Adrenal gland (tissue), 12 donors: ENCODE data around the gene GAGE10. TPM values are rescaled to one million over a fixed set of nuclear protein-coding genes. Genes with fewer than 3 reads are reported as not detected.

ENCODE experiments used
- DNase-seq, 7 donors: peaks; one replicate each; pipeline ENCODE4 v3.0.0-alpha.2; 2019 to 2020
- H3K27ac ChIP-seq, 5 donors: fragments of 200-600 bp; sonication (generic) in 4 of 5; 1 replicate in 3 of 5; 2 replicates in 2 of 5; pipeline versions ENCODE4 v1.5.1 to v1.8.0; 2016 to 2020; ENCODE audit warnings: mild to moderate bottlenecking in 1 of 5
- H3K27me3 ChIP-seq: fragments of 200-600 bp; 2 replicates; pipeline ENCODE4 v1.8.0; 2021
- H3K36me3 ChIP-seq, 2 donors: fragments of 200-600 bp; replicated peaks in 1 of 2; 1 replicate in 1 of 2; 2 replicates in 1 of 2; pipeline versions ENCODE4 v1.5.1 to v1.8.0; 2018 to 2022
- H3K4me1 ChIP-seq, 2 donors: fragments of 200-600 bp; replicated peaks in 1 of 2; 1 replicate in 1 of 2; 2 replicates in 1 of 2; pipeline versions ENCODE4 v1.5.1 to v1.8.0; 2018 to 2021
- H3K4me3 ChIP-seq, 4 donors: fragments of 200-600 bp; sonication (generic) in 3 of 4; one replicate each; pipeline ENCODE4 v1.5.1; 2016 to 2018
- H3K9me3 ChIP-seq, 3 donors: fragments of 200-600 bp; sonication (generic) in 1 of 3; replicated peaks in 1 of 3; 1 replicate in 2 of 3; 2 replicates in 1 of 3; pipeline versions ENCODE4 v1.5.1 to v1.8.0; 2016 to 2021
- POLR2A ChIP-seq, 2 donors: fragments of 450-650 bp; IDR thresholded peaks; one replicate each; pipeline ENCODE4 v1.6.1; 2017; ENCODE audit warnings: antibody characterized with exemption in 2 of 2, mild to moderate bottlenecking in 2 of 2, moderate library complexity in 1 of 2
- WGBS, 4 donors: extraction: QIAGEN DNeasy Blood & Tissue Kit in 2 of 4; methylation state at CpG; one replicate each; pipeline versions ENCODE4 v1.1.5 to v1.1.7; 2013 to 2017; 5-methylcytosine and 5-hydroxymethylcytosine counted together
- intact Hi-C, 2 donors: fragments of 100-400 bp; cut with DNase I; formaldehyde crosslinking; loops; one replicate each; pipeline versions ENCODE4 v1.14.1 to v1.15.0; 2022 to 2023
- polyA plus RNA-seq, 3 donors: library from polyadenylated mRNA; stranded (reverse); fragments of 200-250 nt in 2 of 3; fragments of 350-450 nt in 1 of 3; fragmentation: Illumina TruSeq in 1 of 3; extraction: RNeasy Lipid Tissue Mini Kit (QIAGEN cat#74804) in 1 of 3; gene quantifications; one replicate each; pipeline ENCODE4 v1.2.3, GENCODE V29; 2013 to 2014
- total RNA-seq, 9 donors: library from RNA; depleted of rRNA in 4 of 9; stranded (reverse); fragments of >200 nt in 4 of 9; fragments of 120-200 nt in 1 of 9; fragmentation: NEBNext Ultra II Directional in 1 of 9; extraction: Animal tissue kit (Norgen Biotek cat#: 25700) in 1 of 9; gene quantifications; one replicate each; pipeline versions ENCODE4 v1.1.0 to v1.2.4, GENCODE V29; 2013 to 2023
- TF ChIP-seq, protein P1 (sequence below), 6 experiments: fragments of 450-650 bp in 4 of 6; fragments of 200-600 bp in 2 of 6; sonication (generic) in 1 of 6; IDR thresholded peaks; 1 replicate in 5 of 6; 2 replicates in 1 of 6; pipeline versions ENCODE4 v1.5.1 to v1.8.0; 2016 to 2021; ENCODE audit warnings: antibody characterized with exemption in 6 of 6, mild to moderate bottlenecking in 2 of 6, moderate library complexity in 1 of 6
- donor health status: healthy with polysubstance abuse.
- donor health status: Bipolar disorder and iron deficiency.
- donor health status: DM: yes; HTN: yes; CAD: no.
- donor health status: DM: no; HTN: no; CAD: no.
- donor health status: DM: no; HTN: no; CAD: no.
- donor health status: DM: yes; HTN: yes; CAD: no.

Gene GAGE10
- total and polyA plus RNA-seq, 12 donors: 0.33 TPM; not detected in 11

DNA sequence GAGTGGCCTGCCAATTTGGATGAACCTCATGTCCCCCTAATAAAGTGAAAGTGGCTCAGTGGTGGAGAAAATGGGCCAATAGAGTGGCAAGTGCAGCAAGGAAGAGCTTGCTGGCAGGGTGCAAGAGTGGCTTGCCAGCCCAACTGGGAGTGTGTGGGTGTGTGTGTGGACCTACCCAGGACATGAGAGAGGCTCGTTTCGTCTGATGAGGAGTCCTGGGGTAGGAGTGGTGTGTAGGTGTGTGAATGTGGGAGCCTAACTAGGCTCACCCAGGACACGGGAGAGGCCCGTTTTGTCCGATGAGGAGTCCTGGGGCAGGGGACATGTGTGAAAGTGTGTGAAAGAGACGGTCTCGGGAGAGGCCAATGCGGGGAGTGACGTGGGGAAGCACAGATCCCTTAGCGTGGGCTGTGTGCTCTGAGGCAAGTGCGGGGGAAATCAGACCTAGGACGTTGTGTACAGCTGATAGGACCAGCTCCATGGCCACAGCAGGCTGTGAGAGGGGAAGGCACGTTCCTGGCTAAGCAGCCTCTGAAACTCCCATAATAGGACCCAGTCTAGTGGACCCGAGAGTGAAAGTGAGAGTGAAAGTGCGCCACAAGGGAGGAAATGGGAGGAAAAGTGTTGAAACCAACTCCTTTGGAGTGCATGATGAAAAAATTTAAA lies 5.3 kb downstream of the GAGE10 start:
- Histone ChIP-seq H3K36me3 (no peaks in the 10 kb centered on the region), H3K27me3 (peaks cover 2% of the 10 kb centered on the region), H3K27ac (peak overlapping the region in 1 of 5 donors; percentile 56), H3K4me1 (peaks cover 5% of the 10 kb centered on the region in 2 donors), H3K9me3 (no peaks in the 10 kb centered on the region), H3K4me3 (peak overlapping the region in 1 of 4 donors; percentile 39)
- peak in 1 of 7 donors; percentile 13 for DNase-seq
- intact Hi-C loops: no loop called here
- 63 to 79% (median 74%) methylated on average over 15 of the region's 15 CpGs for WGBS, 4 donors
- TF ChIP-seq POLR2A (IDR thresholded peaks at IDR 0.05): no peak
- TF ChIP-seq, protein P1, sequence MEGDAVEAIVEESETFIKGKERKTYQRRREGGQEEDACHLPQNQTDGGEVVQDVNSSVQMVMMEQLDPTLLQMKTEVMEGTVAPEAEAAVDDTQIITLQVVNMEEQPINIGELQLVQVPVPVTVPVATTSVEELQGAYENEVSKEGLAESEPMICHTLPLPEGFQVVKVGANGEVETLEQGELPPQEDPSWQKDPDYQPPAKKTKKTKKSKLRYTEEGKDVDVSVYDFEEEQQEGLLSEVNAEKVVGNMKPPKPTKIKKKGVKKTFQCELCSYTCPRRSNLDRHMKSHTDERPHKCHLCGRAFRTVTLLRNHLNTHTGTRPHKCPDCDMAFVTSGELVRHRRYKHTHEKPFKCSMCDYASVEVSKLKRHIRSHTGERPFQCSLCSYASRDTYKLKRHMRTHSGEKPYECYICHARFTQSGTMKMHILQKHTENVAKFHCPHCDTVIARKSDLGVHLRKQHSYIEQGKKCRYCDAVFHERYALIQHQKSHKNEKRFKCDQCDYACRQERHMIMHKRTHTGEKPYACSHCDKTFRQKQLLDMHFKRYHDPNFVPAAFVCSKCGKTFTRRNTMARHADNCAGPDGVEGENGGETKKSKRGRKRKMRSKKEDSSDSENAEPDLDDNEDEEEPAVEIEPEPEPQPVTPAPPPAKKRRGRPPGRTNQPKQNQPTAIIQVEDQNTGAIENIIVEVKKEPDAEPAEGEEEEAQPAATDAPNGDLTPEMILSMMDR (IDR thresholded peaks at IDR 0.05): no peak

DNA sequence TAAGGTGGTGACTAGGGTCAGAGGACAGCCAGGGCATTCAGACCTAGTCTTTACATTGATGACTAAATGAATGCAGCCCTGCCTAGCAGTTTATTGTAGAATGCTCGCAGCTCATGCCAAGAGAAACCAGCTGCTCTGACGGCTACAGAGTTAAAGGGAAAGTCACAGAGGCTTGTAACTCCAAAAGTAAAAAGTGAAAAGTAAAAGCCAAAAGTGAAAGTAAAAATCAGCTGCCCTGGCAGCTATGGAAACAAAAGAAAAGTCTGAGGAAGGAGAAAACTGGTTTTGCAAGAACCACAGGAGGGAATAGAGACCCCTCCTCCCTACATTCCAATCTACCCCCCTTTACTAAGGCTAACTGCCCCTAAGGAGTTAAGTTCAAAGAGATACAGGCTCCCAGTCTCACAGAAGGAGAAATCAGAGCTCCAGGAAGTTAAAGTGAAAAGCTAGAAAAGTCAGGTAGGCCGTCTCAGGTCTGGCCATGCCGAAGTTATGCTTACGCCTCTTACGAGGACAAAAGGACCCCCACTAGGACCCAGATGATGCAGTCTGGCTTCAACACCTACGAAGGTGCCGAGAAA lies 6.0 kb downstream of the GAGE10 start:
- peak overlapping the region in 3 of 5 donors; percentile 32 to 56 (median 37) for H3K27ac ChIP-seq
- peaks cover 5% of the 10 kb centered on the region in 2 donors for H3K4me1 ChIP-seq
- WGBS, 4 donors: 7 to 28% (median 17%) methylated on average over 8 of the region's 8 CpGs
- H3K4me3 ChIP-seq: peak overlapping the region in 2 of 4 donors; percentile 22 to 39
- TF ChIP-seq, protein P1 (IDR thresholded peaks at IDR 0.05): no peak
- TF ChIP-seq POLR2A (IDR thresholded peaks at IDR 0.05): no peak
- H3K9me3 ChIP-seq: no peaks in the 10 kb centered on the region
- H3K27me3 ChIP-seq: peaks cover 2% of the 10 kb centered on the region
- no peaks in the 10 kb centered on the region for H3K36me3 ChIP-seq
- intact Hi-C loops: no loop called here
- no peak for DNase-seq

DNA sequence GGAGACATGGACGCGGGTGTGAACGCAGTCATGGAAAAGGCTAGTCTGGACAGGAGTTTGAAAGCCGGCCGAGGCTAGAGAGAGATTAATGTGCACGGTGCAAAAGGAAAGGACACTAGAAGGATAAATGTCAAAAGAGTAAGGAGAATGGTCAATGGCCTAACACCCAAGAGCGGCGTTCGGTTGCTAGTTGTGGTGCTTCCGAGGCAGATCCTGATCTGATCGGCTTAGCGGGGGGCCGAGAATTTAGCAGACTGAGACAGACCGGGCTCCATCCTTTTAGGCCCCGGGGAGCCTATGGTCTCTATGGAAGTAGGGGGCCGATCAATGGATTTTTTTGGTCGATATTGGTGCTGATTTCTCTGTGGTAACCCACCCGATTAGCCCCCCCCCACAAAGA lies 6.9 kb downstream of the GAGE10 start:
- Histone ChIP-seq H3K27me3 (peaks cover 2% of the 10 kb centered on the region), H3K9me3 (no peaks in the 10 kb centered on the region), H3K36me3 (no peaks in the 10 kb centered on the region), H3K4me1 (peaks cover 5% of the 10 kb centered on the region in 2 donors), H3K27ac (no peak overlapping the region), H3K4me3 (no peak overlapping the region)
- no peak for DNase-seq
- intact Hi-C loops: no loop called here
- WGBS, 4 donors: 78 to 83% (median 79%) methylated on average over 16 to 18 of the region's 18 CpGs
- no peak for TF ChIP-seq POLR2A (IDR thresholded peaks at IDR 0.05)
- TF ChIP-seq, protein P1 (IDR thresholded peaks at IDR 0.05): no peak

DNA sequence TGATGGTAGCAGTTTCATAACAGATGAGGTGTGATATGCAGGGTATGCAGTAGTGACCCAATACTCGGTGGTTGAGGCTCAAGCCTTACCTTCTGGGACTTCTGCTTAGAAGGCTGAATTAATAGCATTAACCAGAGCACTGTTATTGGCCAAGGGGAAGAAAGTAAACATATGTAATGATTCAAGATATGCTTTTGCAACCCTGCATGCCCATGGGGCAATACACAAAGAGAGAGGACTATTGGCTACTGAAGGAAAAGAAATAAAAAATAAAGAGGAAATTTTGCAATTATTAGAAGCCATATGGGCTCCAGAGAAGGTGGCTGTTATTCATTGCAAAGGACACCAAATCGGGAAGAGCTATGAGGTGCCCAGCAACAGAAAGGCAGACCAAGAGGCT lies 8.7 kb downstream of the GAGE10 start:
- Histone ChIP-seq H3K27me3 (peaks cover 2% of the 10 kb centered on the region), H3K9me3 (no peaks in the 10 kb centered on the region), H3K4me3 (no peak overlapping the region), H3K27ac (no peak overlapping the region), H3K4me1 (peaks cover 5% of the 10 kb centered on the region in 2 donors), H3K36me3 (no peaks in the 10 kb centered on the region)
- intact Hi-C loops: no loop called here
- DNase-seq: no peak
- TF ChIP-seq, protein P1 (IDR thresholded peaks at IDR 0.05): no peak
- no peak for TF ChIP-seq POLR2A (IDR thresholded peaks at IDR 0.05)
- 53 to 80% (median 70%) methylated on average over 1 to 2 of the region's 2 CpGs for whole genome bisulfite sequencing, 4 donors
